Fibroblast of the aortic adventitia (primary cell): ENCODE measurements around the gene C12orf57. TPM values are rescaled to one million over a fixed set of nuclear protein-coding genes. Genes with fewer than 3 reads are reported as not detected.

Experiments
- DNase-seq: peaks from one replicate; pipeline ENCODE4 v3.0.0-alpha.2; 2010; ENCODE audit warnings: low read depth
- H3K4me3 ChIP-seq: 2 replicates; pipeline ENCODE4 v1.5.1; 2011; ENCODE audit warnings: low read depth, mild to moderate bottlenecking, control low read depth, low read length, moderate library complexity
- total RNA-seq: library from RNA; depleted of rRNA; stranded (reverse); fragments of >200 nt; gene quantifications from 2 replicates; pipeline ENCODE4 v1.2.3, GENCODE V29; 2012; ENCODE audit warnings: low replicate concordance
- TF ChIP-seq, protein P1 (sequence below): IDR thresholded peaks from 2 replicates; pipeline ENCODE4 v1.5.1; 2011; ENCODE audit warnings: mild to moderate bottlenecking, low read length, control low read depth, inconsistent platforms; ENCODE audit not compliant: insufficient read depth

The C12orf57 gene
- total RNA-seq, 1 donor: 156 TPM

DNA sequence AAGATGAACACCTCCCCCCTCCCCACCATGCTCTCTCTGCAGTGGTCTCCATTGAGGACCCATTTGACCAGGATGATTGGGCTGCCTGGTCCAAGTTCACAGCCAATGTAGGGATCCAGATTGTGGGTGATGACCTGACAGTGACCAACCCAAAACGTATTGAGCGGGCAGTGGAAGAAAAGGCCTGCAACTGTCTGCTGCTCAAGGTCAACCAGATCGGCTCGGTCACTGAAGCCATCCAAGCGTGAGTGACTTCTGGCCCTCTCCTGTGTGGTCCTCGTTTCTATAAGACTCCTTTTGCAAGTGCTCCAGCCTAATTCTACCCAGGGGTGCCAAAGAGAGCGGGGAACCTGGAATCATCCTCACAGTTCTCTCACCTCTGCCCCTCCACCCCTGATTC lies 22.3 kb upstream of the C12orf57 start:
- H3K4me3 ChIP-seq: no peak overlapping the region
- DNase-seq: no peak
- TF ChIP-seq, protein P1, sequence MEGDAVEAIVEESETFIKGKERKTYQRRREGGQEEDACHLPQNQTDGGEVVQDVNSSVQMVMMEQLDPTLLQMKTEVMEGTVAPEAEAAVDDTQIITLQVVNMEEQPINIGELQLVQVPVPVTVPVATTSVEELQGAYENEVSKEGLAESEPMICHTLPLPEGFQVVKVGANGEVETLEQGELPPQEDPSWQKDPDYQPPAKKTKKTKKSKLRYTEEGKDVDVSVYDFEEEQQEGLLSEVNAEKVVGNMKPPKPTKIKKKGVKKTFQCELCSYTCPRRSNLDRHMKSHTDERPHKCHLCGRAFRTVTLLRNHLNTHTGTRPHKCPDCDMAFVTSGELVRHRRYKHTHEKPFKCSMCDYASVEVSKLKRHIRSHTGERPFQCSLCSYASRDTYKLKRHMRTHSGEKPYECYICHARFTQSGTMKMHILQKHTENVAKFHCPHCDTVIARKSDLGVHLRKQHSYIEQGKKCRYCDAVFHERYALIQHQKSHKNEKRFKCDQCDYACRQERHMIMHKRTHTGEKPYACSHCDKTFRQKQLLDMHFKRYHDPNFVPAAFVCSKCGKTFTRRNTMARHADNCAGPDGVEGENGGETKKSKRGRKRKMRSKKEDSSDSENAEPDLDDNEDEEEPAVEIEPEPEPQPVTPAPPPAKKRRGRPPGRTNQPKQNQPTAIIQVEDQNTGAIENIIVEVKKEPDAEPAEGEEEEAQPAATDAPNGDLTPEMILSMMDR: no peak

DNA sequence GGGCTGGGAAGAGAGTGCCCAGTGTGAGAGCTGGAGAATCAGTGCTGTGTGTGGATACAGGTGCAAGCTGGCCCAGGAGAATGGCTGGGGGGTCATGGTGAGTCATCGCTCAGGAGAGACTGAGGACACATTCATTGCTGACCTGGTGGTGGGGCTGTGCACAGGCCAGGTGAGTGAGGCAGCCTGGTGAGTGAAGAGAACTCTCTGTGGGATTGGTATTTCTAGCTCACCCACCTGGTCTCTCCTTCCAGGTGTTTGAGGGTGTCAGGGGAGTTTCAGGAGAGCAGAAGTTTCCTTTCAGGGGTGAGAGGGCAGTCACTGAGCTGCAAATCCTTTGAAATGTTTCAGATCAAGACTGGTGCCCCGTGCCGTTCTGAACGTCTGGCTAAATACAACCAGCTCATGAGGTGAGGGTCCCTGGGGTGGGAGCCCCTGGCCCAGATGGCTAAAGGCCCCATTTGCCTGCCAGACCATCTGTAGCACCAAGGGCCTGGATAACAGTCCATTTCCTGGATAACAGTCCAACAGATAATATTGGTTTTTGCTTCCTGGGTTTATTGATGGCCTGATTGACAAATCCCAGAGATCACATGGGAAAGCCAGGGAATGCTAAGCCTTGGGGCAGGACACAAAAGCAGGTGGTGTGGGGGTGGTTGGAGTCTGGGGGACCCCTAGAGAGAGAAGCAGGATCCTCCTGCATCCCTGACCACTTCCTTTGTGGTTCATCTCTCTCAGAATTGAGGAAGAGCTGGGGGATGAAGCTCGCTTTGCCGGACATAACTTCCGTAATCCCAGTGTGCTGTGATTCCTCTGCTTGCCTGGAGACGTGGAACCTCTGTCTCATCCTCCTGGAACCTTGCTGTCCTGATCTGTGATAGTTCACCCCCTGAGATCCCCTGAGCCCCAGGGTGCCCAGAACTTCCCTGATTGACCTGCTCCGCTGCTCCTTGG lies 21.6 kb upstream of the C12orf57 start:
- no peak overlapping the region for H3K4me3 ChIP-seq
- TF ChIP-seq, protein P1: no peak
- no peak for DNase-seq

DNA sequence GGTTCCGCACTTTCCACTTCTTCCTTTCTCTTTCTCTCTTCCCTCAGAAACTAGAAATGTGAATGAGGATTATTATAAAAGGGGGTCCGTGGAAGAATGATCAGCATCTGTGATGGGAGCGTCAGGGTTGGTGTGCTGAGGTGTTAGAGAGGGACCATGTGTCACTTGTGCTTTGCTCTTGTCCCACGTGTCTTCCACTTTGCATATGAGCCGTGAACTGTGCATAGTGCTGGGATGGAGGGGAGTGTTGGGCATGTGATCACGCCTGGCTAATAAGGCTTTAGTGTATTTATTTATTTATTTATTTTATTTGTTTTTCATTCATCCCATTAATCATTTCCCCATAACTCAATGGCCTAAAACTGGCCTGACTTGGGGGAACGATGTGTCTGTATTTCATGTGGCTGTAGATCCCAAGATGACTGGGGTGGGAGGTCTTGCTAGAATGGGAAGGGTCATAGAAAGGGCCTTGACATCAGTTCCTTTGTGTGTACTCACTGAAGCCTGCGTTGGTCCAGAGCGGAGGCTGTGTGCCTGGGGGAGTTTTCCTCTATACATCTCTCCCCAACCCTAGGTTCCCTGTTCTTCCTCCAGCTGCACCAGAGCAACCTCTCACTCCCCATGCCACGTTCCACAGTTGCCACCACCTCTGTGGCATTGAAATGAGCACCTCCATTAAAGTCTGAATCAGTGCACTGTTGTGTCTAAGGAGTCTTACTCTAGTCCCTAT lies 20.7 kb upstream of the C12orf57 start:
- TF ChIP-seq, protein P1: peak; percentile 2
- DNase-seq: no peak
- no peak overlapping the region for H3K4me3 ChIP-seq

DNA sequence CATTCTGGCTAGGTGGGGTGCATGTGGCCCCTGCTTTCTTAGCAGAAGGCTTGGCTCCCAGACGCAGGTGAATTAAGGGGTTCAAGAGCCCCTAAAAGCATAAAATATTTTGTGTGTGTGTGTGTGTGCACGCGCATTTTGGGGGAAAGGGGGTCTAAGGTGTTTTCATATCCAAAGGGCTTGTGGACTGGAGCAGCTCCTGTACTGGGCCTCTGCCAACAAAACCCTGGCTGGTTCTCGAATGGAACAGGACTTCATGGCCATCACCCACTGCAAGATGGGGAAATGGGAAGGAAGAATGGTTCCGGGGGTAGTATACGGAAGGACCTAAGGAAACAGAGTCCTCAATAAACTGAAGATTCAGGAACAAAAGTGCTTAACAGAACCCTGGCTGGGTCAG lies 20.0 kb upstream of the C12orf57 start:
- TF ChIP-seq, protein P1: no peak
- DNase-seq: peak; percentile 38

DNA sequence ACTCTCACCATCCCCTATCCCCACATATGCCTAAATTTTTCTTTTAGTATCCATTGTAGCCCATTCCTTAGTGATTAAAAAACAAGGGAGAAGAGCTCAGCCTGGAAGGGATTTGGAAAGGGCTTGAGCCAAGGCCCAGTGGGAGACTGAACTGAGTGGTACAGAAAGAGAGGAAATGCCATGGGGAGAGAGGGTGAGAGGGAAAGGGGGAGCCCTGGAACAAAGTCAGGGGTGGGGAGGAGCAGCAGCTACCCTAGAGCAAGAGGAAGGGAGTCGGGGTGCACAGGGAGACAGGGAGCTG lies 18.6 kb upstream of the C12orf57 start:
- no peak for DNase-seq

More for the DNA sequence above, 20.0 kb upstream of the C12orf57 start:
- H3K4me3 ChIP-seq: no peak overlapping the region

DNA sequence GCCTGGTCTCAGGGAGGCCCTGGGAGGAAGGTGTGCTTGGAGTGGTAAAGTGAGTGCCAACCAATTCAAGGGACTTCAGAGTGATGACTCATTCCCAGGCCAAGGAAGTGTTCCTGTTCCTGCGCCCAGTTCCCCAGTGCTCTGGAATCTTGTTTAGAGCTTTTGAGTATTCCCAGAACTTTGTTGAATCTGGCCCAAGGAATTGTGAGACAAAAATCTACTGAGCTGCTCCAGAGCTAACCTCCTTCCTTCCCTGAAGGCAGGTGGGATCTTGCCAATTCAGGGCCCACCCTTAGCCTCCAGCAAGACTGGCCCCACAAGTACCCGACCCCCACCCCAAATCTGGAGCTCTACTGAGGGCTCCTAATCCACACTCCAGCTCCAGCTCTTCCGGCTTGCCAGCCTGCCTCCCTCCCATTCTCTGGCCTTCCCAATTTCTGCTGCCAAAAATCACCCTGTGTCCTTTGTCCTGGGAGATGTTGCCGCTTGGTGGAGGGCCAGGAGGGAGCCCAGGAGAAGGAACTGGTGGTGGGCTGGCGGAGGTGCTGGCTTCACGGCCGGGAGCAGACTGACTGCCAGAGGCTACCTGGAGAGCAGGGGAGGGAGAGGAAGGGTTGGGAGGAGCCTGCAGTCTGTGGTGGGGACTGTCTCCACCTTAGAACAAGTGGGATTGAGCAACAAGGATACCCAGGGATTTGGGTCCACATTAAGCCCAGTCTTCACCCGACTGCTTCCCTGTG lies 18.1 kb upstream of the C12orf57 start:
- TF ChIP-seq, protein P1: no peak
- DNase-seq: peak; percentile 97
- H3K4me3 ChIP-seq: peak overlapping the region; percentile 72

More for the DNA sequence above, 18.6 kb upstream of the C12orf57 start:
- TF ChIP-seq, protein P1: no peak
- peak overlapping the region; percentile 44 for H3K4me3 ChIP-seq
